SW480 (cell line): Measurements from ENCODE around the gene CSN2.
"Not testable (repeated sequence)": the region's sequence is repeated elsewhere in the genome, so short reads cannot be mapped to it uniquely, and the experiment has no call there.

ENCODE experiments used
- DNase-seq: peaks from one replicate; pipeline ENCODE4 v3.0.0-alpha.2; 2016; ENCODE audit warnings: low spot score

Gene CSN2, protein sequence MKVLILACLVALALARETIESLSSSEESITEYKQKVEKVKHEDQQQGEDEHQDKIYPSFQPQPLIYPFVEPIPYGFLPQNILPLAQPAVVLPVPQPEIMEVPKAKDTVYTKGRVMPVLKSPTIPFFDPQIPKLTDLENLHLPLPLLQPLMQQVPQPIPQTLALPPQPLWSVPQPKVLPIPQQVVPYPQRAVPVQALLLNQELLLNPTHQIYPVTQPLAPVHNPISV

DNA sequence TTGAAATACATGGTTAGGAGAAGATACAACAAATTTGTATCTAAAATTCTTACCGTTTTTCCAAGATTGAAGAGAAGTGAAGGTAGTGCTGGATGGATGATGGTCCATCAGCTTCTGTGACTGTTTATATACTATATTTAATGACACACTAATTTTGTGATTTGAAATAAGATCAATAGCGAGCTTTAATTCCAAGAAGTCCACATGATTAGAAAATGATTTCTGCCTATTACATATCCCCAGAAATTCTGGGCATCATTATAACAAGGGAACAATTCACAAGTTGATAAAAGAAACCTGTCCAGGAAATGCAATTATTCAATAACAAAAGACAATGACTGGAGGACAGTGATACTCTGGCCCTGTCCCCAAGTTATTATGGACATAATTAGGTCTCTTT lies at the start of gene CSN2:
Gene CSN2, minus strand, starts transcription at position 101 of the 400 bp plus-strand sequence. CDS start 4,733 bp downstream, outside the sequence.
- no peak for DNase-seq

DNA sequence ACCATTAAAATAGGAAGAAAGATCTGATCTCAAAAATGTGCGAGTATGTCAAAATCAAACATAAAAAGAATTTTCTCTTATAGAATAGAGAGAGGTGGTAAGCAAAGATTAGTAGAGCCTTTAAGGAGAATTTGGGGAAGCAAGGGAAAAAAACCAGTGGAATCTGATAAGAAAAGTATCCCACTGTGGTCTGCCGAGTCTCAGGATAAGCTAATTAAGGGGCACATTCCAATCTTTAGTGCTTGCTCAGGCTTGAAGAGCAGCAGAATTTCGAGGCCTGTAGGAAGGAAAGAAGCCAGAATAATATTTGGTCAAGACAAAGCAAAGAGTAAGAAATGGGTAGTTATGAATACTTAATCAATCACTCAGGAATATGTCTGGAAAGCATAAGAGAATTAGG lies 43.2 kb upstream of the CSN2 start:
- no peak for DNase-seq

DNA sequence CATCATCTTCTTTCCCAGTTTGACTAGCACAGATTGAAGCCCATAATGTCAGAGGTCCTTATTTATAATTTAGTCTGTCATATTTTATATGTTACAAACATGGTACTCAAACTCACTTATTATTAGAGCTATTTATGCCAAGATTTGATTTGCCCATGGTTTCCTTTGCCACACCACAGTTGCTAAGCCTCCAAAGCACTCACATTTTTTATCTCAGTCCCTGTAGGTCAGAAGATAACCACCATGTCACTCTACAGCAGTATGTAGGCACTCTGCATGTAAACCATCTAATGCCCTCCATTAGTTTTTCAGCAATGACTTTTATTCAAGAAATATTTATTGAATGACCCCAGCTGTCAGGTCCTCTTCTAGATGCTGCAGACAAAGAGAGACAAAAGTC lies 37.0 kb upstream of the CSN2 start:
- no peak for DNase-seq

DNA sequence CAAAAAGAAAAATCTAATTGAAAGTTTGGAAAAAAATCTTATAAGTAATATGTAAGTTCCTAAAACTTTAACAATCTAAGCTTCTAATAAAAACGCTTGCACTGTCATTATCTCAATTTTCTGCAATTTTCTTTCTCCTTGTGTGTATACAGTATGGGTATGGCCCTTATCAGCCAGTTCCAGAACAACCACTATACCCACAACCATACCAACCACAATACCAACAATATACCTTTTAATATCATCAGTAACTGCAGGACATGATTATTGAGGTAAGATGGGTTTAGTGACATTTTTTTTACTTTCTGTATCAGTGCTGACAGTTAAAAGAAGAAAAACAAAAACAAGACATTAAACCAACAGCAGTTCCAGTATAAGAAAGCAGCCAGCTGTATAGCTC lies 35.2 kb upstream of the CSN2 start:
- no peak for DNase-seq

DNA sequence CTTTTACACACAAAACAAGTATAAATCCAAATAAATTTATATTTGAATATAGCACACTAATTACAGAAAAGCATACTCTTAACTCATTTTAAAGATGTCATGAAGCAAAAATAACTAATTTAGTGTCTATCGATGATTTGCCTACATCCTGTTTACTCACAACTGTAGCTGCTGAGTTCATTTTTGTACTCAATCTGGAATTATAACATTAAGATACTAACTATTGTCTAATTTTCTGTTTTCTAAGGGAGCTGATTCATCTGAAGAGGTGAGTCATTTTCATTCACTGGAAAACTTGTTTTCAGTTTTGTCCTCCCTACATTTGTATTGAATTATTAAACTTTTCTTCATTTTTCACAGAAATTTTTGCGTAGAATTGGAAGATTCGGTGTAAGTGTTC lies 33.9 kb upstream of the CSN2 start:
- DNase-seq, result no peak

DNA sequence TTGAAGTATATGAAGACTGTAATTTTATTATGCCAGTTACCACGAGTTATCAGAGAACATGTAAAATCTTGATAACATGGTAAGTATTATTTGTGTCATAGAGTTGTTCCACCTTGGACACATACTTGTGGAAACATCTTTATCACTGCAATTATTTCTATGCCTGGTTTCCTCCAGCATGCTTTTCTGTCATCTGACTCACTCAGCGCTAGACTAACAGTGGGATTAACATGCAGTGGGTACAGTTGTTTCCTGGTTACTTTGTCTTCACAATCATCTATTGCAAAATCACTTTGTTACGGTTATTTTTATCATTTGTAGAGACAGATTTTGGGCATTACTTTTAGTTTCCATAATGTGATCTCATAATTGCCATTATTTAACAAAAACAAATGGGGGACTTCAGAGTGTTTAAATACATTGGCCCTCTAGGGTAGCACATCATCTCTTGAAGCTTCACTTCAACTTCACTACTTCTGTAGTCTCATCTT lies 30.0 kb upstream of the CSN2 start, which contains the start of gene STATH:
Gene STATH, plus strand, starts transcription at position 441 of the 491 bp plus-strand sequence. CDS start 2,472 bp downstream, outside the sequence.
- no peak for DNase-seq

DNA sequence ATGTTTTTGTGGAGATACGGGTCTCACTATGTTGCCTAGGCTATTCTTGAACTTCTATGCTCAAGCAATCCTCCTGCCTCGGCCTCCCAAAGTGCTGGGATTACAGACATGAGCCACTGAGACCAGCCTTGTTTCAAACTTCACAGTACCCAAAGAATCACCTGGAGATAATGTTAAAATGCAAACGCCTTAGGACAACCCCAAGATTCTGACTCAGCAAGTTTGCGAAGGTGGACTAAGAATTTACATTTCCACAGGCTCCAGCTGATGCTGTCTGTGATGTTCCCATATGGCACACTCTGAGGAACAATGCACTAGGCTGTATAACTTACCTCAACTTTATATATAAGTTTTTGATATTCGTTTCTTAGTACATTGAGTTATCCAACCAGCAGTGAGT lies 29.3 kb upstream of the CSN2 start:
- DNase-seq, result no peak

DNA sequence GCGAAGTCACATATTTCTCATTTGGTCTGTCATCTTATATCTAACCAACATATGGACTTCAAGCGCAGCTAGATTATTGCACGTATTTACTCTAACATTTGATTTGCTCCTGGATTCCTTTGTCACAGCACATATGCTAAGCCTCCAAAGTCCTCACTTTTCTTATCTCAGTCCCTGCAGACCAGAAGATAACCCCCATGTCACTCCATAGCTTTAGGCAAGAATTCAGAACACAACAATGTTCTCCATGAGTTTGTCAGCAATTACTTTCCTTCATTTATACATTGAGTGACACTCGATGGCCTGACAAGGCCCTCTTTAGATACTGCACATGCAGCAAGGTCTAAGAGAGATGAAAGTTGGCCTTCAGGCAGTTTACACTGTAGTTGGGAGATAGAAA lies 25.5 kb upstream of the CSN2 start:
- DNase-seq, result no peak

DNA sequence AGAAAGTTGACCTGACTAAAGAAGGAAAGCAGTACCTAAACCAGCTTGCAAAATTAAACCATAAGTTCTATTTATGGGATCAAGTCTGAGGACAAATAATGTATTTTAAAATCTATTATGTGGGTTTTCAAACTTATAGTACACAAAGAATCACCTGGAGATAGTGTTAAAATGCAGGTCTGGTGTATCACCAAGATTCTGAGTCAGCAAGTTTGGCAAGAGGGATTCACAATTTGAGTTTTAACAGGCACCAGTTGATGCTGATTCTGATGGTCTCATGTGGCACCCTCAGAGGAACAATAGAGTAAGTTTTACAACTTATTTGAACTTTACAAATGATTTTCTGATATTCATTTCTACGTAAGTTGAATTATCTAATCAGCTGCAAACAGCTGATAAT lies 21.1 kb upstream of the CSN2 start:
- no peak for DNase-seq

DNA sequence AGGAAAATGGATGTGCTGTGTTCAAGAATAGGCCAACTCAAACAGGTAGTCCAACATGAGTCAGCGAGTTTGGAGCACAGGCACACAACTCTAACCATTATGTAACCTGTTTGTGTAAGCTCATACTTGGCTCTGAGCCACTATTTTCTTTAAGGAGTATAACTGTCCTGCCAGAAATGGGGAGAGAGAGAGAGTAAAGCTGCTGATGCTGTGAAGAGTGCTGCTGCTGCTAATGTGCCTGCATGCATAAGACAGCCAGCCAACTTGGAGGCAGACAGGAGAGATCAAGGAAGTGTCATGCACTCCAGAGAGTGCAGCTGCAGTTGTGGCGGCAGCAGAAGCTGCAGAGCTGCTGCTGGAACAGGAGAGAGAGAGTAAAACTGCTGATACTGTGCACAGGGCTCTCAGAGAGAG lies 18.5 kb upstream of the CSN2 start:
- DNase-seq, result no peak

DNA sequence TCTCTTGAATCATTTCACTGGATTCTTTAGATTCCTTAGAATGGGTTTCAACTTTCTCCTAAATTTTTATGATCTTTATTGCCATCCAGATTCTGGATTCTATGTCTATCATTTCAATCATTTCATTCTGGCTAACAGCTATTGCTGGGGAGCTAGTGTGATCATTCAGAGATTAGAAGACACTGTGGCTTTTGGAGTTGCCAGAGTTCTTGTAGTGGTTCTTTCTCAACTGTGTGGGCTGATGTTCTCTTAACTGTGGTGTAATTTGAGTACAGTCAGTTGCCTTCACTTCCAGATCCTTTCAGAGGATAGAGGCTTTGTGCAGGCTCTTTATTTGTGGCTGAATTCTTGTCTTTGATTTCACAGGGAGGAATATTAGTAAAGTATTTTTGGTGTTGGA lies 12.1 kb upstream of the CSN2 start:
- no peak for DNase-seq

DNA sequence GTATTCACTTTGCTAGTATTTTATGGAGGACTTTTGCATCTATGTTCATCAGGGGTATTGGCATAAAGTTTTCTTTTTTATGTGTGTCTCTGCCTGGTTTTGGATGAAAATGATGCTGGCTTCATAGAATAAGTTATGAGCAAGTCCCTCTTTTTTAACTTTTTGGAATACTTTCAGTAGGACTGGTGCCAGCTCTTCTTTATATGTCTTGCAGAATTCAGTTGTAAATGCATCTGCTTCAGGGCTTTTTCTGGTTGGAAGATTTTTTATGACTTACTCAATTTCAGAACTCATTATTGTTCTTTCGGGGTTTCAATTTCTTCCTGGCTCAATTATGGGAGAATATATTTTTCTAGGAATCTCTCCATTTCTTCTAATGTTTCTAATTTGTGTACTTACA lies 9.1 kb upstream of the CSN2 start:
- no peak for DNase-seq

DNA sequence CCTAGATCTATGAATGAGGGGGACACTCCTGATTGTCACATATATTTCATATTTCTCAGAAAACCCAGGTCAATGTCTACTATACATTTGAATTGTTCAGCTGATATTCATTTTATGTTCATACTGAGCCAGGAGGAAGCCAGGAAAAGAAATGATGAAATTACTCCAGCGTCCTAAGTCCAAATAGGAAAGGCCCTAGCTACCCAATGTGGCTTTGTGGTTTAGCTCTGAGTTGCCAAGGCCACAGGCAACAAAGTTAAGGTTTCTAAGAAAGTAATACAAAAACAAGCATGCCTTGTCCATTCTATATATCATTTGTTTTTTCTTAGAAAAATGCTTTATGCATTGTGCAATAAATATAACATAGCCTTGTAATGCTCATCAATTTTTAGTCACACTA lies 4.5 kb upstream of the CSN2 start:
- DNase-seq, result no peak

DNA sequence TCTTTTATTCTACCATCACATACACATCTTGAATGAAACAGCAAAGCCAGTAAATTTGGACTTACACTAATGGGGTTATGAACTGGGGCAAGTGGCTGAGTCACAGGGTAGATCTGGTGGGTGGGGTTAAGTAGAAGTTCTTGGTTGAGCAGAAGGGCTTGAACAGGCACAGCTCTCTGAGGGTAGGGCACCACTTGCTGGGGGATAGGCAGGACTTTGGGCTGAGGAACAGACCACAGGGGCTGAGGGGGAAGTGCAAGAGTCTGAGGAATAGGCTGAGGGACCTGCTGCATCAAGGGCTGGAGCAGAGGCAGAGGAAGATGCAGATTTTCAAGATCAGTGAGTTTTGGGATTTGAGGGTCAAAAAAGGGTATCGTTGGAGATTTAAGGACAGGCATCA lies 8.3 kb downstream of the CSN2 start:
- DNase-seq, result no peak

DNA sequence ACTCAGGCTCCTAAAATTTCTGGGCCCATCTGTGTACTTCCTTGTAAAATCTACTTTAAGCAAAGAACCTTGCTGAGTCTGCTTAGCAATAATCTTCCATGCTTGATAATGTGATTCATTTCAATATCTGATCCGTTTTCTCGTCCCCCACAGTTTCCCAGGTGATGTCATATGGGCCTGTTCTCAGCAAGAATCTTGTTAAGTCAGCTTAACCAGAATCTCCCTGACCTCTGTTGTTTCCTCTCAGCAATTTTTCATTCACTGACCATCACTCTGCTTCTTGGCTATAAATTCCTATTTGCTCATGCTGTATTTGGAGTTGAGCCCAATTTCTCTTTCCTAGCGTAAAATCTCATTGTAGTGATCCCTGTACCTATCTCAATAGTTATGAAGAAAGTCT lies 13.9 kb downstream of the CSN2 start:
- DNase-seq, result no peak

DNA sequence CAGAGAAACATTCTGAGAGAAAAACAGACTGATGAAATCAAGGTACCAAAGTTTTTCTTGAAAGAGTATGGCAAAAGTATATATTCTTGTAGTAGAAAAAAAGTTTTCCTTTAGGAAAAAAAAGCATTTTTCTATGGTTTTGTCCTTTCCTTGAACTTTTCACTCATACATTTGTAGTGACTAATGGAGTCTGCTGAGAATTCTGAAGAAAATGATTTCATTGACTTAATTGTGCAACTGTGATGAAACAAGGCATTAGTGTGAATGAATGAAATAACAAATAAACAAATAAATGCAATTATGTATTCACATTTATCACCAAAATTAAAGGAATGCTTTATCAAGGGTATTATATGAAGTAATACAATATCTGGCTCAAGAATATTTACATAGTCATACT lies 29.0 kb downstream of the CSN2 start:
- DNase-seq, result no peak

DNA sequence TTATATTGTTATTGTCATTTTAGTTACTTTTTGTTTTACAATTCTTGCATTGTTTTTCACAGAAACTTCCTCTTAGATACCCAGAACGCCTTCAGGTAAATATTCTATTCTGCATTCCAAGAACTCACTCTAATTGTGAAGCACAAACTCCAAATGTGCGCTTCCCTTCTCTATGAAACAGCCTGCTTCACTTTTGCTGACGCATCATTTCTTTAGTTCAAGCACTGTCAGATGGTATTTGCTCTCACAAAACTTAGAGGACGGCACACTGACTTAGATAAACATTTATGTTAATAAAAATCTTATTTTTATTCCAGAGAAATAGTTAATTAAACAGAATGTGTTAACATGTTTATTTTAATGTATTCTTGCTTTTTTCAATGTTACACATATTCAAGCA lies 31.4 kb downstream of the CSN2 start:
- no peak for DNase-seq

DNA sequence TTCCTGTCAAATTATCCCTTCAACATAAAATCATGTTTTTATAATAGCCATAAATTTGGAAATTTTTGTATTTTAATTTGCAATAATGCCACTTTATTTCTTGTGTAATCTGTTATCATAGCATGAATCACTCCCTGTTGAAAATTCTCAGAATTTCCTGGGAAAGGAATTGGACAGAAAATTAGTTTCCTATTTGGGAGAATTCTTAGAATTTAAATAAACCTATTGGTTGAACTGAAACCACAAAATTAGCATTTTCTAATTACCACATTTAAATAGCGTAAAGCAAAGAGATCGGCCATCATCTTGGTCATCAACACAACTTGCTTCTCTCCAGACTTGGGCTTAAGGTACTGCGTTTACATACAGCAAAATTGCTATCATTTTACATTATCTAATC lies 34.8 kb downstream of the CSN2 start, which contains the start of gene CSN1S1:
Gene CSN1S1, plus strand, starts transcription at position 301 of the 400 bp plus-strand sequence. CDS start 1,488 bp downstream, outside the sequence.
- DNase-seq, result no peak

DNA sequence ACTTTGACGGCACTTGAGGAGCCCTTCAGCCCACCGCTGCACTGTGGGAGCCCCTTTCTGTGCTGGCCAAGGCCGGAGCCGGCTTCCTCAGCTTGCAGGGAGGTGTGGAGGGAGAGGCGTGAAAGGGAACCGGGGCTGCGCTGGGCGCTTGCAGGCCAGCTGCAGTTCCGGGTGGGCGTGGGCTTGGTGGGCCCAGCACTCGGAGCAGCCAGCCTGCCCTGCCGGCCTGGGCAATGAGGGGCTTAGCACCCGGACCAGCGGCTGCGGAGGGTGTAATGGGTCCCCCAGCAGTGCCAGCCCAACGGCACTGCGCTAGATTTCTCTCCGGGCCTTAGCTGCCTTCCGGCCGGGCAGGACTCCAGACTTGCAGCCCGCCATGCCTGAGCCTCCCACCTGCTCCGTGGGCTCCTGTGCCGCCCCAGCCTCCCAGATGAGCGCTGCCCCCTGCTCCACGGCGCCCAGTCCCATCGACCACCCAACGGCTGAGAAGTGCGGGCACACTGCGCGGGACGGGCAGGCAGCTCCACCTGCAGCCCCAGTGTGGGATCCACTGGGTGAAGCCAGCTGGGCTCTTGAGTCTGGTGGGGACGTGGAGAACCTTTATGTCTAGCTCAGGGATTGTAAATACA lies 41.6 kb downstream of the CSN2 start:
- not testable (repeated sequence) for DNase-seq

DNA sequence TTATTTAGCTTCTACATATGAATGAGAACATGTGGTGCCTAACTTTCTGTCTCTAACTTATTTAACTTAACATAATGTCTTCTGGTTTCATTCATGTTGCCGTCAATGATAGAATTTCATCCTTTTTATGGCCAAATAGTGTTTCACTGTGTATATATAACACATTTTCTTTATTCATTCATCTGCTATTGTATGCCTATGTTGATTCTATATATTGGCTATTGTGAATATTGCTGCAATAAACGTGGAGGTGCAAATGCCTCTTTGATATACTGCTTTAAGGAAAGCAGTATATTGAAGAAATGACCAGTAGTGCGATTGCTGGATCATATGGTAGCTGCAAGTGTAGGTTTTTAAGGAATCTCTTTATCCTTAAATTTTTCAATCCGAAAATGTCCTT lies 44.7 kb downstream of the CSN2 start:
- DNase-seq, result no peak

DNA sequence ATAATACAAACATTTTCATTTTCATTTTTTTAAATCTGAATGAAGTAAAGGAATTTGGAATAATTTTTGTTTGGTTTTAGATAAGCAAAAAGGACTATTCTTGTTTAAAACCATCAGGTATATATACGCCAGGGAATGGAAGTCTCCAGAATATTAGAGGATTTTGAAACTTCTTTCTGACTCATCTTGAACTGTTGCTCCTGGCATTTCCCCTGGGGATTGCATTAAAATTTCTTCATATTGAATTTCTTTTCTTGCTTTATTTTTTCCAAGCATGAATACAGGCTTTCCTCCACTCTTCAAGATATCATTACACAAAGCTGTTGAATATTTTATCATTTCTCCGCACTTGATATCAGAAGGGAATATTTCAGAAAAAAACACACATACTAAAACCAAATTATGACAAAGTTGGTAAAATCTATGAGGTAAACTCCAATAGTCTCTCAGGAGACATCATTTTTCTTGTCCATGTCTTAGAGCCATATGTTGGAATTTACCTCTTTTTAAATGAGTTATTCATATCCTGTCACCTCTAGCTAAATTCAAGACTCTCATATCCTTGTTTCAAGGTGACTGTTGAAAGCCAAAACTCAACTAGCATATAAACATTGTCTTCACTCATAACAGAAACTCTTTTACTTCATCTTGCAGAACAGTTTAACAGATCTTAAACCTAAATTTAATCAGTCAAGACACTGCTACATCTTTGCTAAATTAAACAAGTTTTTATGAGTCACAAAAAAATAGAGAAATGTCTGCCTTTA lies 55.3 kb downstream of the CSN2 start:
- no peak for DNase-seq

DNA sequence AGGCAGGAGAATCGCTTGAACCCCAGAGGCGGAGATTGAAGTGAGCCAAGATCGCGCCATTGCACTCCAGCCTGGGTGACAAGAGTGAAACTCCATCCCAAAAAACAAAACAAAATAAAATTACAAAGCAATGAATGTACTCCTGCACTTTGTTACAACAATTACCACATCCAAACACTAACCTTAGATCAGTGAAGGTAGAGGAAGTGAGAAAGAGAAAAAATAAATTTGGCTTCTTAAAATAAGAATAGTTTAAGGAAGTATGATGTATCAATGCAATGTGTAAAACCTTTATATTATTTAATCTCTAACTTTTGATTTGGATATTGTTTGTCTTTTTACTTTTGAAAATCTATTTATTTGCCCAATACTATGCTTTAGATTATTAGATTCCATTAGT lies 56.3 kb downstream of the CSN2 start:
- no peak for DNase-seq

DNA sequence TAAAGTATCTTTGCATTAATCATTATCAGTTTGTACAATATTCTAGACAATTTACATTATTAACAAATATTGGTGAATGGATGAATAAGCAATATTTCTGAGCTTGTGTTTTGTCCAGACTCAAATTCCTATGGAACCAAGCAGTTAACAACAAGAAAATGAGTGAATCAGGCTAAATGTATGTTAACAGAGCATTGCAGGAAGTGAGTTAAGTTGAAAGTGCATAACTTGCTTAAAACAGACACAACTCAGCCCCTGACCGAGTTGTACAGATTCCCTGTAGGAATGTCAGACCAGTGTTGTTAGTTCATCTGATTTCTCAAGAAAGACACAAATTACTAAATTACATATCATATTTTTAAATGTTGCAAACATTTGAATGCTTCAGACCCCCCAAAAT lies 58.4 kb downstream of the CSN2 start:
- no peak for DNase-seq
